Measurements from ENCODE around the gene CHL1.

CHL1 gene

DNA sequence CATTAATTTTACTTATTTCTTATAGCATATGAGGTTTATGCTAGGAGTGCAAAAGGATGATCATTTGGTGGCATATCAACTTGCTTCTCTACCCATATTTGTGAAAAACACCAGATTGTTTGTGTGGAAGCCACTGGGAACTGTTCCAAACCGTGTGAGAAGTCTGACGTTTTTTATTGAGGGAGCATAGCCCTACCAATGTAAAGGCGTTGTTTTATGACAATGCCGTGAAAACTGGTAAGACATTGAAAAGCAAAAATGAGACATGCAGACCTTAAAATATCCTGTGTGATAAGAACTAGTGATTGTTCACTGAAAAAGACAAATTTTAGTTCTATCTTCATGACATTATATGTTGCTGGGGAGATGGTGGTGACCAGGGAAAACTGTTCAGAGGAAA, 87.8 kb downstream of the CHL1 start:
- no peaks in the 10 kb centered on the region for H4K20me1 ChIP-seq (ENCODE audit: insufficient read depth, low read length)
- DNase-seq = no peak
- H3K9ac ChIP-seq (ENCODE audit: low read depth, low read length) = no peak overlapping the region
- H3K27ac ChIP-seq (ENCODE audit: low read length) = no peak overlapping the region
- no peaks in the 10 kb centered on the region for H3K4me1 ChIP-seq (ENCODE audit: insufficient read depth, low read length)
- H3K36me3 ChIP-seq (ENCODE audit: insufficient read depth, low read length) = no peaks in the 10 kb centered on the region
- ATAC-seq (ENCODE audit: insufficient read depth, low read depth) = no peak
- H3K4me2 ChIP-seq (ENCODE audit: insufficient read depth, low read length) = no peak overlapping the region
- H3K4me3 ChIP-seq (ENCODE audit: low read depth in 1 of 2, low read length in 2 of 2) = no peak overlapping the region
- H3K79me2 ChIP-seq (ENCODE audit: insufficient read depth, low read length) = no peaks in the 10 kb centered on the region
- TF ChIP-seq, protein P1, sequence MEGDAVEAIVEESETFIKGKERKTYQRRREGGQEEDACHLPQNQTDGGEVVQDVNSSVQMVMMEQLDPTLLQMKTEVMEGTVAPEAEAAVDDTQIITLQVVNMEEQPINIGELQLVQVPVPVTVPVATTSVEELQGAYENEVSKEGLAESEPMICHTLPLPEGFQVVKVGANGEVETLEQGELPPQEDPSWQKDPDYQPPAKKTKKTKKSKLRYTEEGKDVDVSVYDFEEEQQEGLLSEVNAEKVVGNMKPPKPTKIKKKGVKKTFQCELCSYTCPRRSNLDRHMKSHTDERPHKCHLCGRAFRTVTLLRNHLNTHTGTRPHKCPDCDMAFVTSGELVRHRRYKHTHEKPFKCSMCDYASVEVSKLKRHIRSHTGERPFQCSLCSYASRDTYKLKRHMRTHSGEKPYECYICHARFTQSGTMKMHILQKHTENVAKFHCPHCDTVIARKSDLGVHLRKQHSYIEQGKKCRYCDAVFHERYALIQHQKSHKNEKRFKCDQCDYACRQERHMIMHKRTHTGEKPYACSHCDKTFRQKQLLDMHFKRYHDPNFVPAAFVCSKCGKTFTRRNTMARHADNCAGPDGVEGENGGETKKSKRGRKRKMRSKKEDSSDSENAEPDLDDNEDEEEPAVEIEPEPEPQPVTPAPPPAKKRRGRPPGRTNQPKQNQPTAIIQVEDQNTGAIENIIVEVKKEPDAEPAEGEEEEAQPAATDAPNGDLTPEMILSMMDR (IDR thresholded peaks at IDR 0.05; ENCODE audit: borderline replicate concordance, extremely low read depth, low read length, poor library complexity, severe bottlenecking) = no peak
- TF ChIP-seq EZH2 (IDR thresholded peaks at IDR 0.05; ENCODE audit: borderline replicate concordance, low read depth, low read length, severe bottlenecking) = no peak
- H2AFZ ChIP-seq (ENCODE audit: low read depth, low read length) = no peak overlapping the region
- H3K9me3 ChIP-seq (ENCODE audit: insufficient read depth, low read length, severe bottlenecking) = no peaks in the 10 kb centered on the region
- no peaks in the 10 kb centered on the region for H3K27me3 ChIP-seq (ENCODE audit: insufficient read depth, low read length, poor library complexity)

DNA sequence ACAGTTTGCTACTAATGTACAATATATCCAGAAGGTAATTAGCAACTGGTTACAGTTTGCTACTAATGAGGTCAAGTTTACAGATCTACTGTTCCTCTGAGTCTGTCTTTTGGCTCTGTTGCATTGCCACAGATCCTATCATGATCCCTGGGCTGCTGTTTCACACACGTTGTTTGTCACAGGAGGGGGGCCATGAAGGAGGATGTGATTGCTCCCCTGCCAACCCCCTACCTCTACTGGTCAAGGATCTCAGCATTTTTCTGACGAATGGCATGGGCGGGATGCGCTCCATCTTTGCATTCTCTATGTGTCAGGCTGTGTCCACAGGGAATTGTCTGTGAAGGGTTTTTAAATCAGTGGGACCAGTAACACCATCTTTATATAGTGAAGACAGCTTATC, 91.9 kb downstream of the CHL1 start:
- Histone ChIP-seq H3K27ac (ENCODE audit: low read length) (no peak overlapping the region), H3K79me2 (ENCODE audit: insufficient read depth, low read length) (no peaks in the 10 kb centered on the region), H2AFZ (ENCODE audit: low read depth, low read length) (no peak overlapping the region), H3K9ac (ENCODE audit: low read depth, low read length) (no peak overlapping the region), H3K4me2 (ENCODE audit: insufficient read depth, low read length) (no peak overlapping the region), H3K9me3 (ENCODE audit: insufficient read depth, low read length, severe bottlenecking) (no peaks in the 10 kb centered on the region), H3K4me1 (ENCODE audit: insufficient read depth, low read length) (no peaks in the 10 kb centered on the region), H3K27me3 (ENCODE audit: insufficient read depth, low read length, poor library complexity) (no peaks in the 10 kb centered on the region), H3K36me3 (ENCODE audit: insufficient read depth, low read length) (no peaks in the 10 kb centered on the region), H4K20me1 (ENCODE audit: insufficient read depth, low read length) (no peaks in the 10 kb centered on the region), H3K4me3 (ENCODE audit: low read depth in 1 of 2, low read length in 2 of 2) (no peak overlapping the region)
- DNase-seq (no peak), ATAC-seq (ENCODE audit: insufficient read depth, low read depth) (no peak)
- TF ChIP-seq EZH2 (IDR thresholded peaks at IDR 0.05; ENCODE audit: borderline replicate concordance, low read depth, low read length, severe bottlenecking) = no peak
- TF ChIP-seq, protein P1 (IDR thresholded peaks at IDR 0.05; ENCODE audit: borderline replicate concordance, extremely low read depth, low read length, poor library complexity, severe bottlenecking) = no peak

DNA sequence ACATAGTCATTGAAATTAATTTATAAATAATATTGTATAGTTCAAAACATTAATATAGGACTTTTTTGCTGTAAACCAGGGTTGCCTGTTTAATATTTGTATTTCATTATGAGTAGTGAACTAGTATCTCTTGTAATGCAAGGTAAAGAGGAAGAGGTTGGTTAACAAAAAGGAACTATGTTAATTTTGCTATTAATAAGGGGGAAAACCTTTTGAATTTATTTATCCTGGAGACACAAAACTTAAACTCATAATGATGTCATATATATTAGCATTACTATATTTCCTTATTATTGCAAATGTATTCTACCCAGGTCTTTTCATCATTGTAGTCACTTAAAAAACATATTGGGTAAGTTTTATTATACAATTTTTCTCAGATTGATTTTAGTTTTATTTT, 94.5 kb downstream of the CHL1 start:
- ATAC-seq (ENCODE audit: insufficient read depth, low read depth) (no peak), DNase-seq (no peak)
- no peak overlapping the region for H3K4me2 ChIP-seq (ENCODE audit: insufficient read depth, low read length)
- no peaks in the 10 kb centered on the region for H4K20me1 ChIP-seq (ENCODE audit: insufficient read depth, low read length)
- no peaks in the 10 kb centered on the region for H3K36me3 ChIP-seq (ENCODE audit: insufficient read depth, low read length)
- no peaks in the 10 kb centered on the region for H3K9me3 ChIP-seq (ENCODE audit: insufficient read depth, low read length, severe bottlenecking)
- H3K4me3 ChIP-seq (ENCODE audit: low read depth in 1 of 2, low read length in 2 of 2) = no peak overlapping the region
- no peak overlapping the region for H3K9ac ChIP-seq (ENCODE audit: low read depth, low read length)
- no peak overlapping the region for H2AFZ ChIP-seq (ENCODE audit: low read depth, low read length)
- H3K27ac ChIP-seq (ENCODE audit: low read length) = no peak overlapping the region
- no peaks in the 10 kb centered on the region for H3K27me3 ChIP-seq (ENCODE audit: insufficient read depth, low read length, poor library complexity)
- no peaks in the 10 kb centered on the region for H3K79me2 ChIP-seq (ENCODE audit: insufficient read depth, low read length)
- TF ChIP-seq, protein P1 (IDR thresholded peaks at IDR 0.05; ENCODE audit: borderline replicate concordance, extremely low read depth, low read length, poor library complexity, severe bottlenecking) = no peak
- TF ChIP-seq EZH2 (IDR thresholded peaks at IDR 0.05; ENCODE audit: borderline replicate concordance, low read depth, low read length, severe bottlenecking) = no peak
- H3K4me1 ChIP-seq (ENCODE audit: insufficient read depth, low read length) = no peaks in the 10 kb centered on the region

Data from DND-41 (cell line).